NCI-H1092 (cell line): ENCODE measurements around the gene CDIPT.
A peak's percentile ranks its signal among the peaks of the same experiment; 100 is the strongest.
"Not testable (repeated sequence)": the region's sequence is repeated elsewhere in the genome, so short reads cannot be mapped to it uniquely, and the experiment has no call there.

Experiments
- DNase-seq: peaks from one replicate; lab custom pipeline; 2025; lab: John Stamatoyannopoulos, UW

Gene CDIPT

DNA sequence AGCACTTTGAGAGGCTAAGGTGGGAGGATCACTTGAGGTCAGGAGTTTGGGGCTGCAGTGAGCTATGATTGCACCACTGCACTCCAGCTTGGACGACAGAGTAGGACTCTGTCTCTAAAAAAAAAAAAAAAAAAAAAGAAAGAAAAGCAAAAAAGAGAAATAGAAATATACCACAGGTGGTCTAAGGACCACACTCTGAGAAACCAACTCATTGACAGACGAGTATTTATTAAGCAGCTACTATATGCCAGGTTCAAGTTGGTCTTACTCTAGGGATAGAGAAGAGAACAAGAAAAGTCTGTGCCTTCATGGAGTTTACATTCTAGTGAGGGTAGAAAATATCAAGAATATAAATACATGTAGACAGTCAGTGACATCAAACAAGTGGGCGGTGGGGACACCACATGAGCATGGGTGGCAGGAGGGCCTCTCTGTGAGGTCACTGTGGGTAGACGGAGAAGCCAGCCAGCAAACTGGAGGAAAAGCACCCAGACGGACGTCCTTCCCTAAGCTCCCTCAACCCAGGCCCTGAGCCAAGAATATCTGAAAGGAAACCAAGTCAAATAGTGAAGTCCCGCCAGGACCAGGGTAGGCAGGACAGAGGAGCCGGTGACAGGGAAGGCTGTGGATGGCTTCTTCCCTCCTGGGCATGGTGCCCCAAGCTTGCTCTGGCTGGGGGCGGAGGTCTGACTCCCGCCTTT is 4.7 kb downstream of the CDIPT start:
- DNase-seq: no peak

DNA sequence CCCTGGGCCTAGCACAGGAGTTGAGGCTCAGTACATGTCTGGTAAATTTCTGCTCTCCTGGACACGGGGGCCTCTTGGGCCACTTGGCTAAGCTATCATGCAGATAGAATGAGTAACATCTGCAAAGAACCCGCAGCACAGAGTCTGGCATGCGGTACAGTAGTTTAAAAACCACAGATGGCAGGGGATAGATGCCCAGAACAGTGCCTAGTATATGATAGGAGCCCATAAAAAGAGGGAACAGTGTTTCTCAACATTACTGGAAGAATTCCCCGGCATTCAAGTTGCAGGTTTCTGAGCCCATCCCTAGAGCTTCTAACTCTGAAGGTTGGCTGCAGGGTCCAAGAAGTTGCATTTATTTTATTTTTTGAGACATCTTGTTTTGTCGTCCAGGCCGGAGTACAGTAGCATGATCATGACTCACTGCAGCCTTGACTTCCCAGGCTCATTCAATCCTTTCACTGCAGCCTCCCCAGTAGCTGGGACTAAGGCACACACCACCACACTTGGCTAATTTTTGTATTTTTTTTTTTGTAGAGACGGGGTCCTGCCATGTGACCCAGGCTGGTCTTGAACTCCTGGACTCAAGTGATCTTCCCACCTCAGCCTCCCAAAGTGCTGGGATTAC is 5.8 kb downstream of the CDIPT start:
- DNase-seq: no peak

DNA sequence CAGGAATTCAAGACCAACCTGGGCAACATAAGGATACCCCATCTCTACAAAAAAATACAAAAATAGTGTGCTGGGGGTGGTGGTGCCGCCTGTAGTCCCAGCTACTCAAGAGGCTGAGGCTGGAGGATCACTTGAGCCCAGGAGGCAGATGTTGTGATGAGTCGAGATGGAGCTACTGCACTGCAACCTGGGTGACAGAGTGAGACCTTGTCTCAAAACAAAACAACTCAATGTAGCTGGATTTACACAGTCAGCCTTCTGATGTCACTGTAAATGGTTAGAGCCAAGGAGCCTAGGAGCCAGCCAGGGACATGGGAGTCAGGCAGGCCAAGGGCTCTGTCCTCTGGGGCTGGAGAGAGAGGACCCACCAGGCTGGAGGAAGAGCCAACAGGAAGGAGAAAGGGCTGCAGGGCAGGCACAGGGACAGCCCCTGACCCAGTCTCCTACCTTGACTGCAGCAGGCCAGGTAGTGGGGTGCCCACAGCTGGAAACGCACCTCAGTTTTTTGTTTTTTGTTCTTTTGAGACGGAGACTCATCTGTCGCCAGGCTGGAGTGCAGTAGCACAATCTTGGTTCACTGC is 8.4 kb downstream of the CDIPT start:
- no peak for DNase-seq

DNA sequence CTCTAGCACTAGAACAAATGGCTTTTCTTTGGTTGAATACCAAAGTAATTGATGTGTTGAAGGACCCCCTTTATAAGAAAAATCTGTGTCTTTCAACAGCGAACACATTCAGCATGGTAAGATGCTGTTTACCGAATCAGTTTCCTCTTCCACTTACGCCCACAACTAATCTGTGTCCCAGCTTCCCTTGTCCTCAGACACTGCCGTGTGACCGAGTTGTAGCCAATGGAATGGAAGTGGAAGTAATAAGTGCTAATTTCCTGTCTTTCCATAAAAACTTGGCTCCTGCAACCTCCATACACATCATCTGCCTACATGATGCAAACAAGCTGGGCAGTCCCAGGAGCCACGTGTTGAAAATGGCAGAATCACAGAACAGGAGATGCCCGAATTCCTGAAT is 10.4 kb downstream of the CDIPT start:
- no peak for DNase-seq

DNA sequence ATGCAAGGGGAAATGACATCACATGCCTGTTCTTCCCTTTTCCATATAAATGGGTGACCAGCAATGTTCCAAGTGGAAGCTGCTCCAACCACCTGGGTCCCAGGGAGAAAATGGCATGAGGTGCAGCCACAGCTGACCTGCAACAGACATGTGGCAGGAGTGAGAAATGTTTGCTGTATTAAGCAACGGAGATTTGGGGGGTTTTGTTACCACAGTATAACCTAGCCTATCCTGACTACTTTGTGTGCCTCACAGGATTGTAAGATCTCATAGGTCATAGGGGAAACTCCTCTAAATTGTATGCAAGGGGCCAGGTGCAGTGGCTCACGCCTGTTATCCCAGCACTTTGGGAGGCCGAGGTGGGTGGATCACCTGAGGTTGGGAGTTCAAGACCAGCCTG is 12.0 kb downstream of the CDIPT start:
- DNase-seq: no peak

DNA sequence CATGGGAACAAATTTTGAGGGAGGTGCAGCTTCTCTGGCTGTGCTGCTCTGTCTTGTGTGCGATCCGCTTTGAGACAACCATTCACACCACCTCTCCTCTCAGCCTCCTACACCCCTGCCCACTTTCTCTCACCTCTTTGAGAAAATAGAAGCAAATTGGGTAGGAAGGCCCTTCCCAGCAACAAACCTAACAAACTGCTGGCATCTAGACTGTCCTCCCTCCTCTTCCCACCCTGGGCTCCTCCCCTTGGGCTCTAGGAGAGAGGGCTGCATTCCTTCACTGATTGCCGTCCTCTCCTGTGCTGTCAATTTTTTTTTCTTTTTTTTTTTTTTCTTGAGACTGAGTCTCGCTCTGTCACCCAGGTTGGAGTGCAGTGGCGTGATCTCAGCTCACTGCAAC is 13.5 kb downstream of the CDIPT start:
- DNase-seq: no peak

DNA sequence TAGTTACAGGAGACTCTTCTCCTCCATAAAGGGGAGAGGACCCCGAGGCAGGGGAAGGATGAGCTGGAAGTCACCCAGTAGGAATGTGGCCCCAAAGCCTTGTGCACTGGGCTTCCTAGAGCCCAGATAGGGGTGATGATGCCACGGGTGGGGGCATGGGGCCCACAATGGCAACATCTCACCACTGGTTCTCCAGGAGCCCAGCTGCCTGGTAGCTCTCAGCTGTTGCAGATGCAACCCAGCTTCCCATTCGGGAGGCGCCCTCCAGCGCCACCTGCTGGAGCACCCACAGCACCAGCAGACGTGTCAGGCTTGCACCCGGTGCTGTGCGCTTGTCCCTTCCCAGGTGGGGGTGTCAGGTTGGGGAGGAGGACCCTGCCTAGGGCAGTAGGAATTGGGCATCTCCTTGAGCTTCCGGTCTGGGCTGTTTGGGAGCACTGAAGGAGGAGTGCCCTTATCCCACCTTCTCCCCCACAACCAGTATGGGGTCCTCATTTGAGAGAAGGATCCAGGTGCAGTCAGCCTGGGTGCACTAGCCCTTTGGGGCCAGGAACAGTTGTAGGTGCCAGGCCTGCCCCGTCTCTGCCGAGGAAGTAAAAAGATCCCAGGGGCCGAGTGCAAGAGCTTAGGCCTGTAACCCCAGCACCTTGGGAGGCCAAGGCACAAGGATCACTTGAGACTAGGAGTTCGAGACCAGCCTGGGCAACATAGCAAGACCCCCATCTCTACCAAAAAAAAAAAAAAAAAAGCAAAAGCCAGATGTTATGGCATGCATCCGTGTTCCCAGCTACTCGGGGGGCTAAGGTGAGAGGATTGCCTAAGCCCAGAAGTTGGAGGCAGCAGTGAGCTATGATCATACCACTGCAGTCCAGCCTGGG is 14.4 kb downstream of the CDIPT start:
- DNase-seq: peak; percentile 58

DNA sequence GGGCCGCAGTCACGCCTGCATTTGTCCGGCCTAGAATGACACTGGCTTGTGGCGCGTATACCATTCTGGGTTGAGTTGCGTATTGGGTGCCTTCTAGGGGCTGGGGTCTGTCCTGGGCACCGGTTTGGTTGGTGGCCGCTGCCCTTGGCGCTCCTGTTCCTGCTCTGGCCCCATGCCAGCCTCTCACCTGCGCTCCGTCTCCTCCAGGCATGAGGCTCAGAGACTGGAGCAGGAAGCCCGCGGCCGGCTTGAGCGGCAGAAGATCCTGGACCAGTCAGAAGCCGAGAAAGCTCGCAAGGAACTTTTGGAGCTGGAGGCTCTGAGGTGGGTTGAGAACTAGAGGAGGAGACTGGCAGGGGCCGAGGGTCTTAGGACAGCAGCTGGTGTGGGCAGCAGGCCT is 17.4 kb downstream of the CDIPT start:
- DNase-seq: no peak

DNA sequence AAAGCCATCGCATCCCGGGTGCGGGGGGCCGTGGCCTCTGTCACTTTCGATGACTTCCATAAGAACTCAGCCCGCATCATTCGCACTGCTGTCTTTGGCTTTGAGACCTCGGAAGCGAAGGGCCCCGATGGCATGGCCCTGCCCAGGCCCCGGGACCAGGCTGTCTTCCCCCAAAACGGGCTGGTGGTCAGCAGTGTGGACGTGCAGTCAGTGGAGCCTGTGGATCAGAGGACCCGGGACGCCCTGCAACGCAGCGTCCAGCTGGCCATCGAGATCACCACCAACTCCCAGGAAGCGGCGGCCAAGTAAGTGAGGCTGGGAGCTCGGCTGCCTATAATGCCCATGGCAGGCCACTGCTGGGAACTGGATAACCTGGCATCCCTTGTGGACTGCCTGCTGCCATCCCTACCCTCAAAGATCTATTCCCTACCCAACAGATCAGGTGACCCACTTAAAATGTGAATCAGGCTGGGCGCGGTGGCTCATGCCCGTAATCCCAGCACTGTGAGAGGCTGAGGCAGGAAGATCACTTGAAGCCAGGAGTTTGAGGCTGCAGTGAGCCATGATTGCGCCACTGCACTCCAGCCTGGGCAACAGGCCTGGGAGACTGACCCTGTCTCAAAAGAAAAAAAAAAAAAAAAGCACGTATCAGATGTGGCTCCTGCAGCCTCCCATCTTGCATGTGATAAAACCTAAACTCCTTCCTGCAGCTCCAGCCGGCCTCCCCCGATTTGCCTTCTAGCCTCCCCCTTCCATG is 18.3 kb downstream of the CDIPT start:
- DNase-seq: no peak

DNA sequence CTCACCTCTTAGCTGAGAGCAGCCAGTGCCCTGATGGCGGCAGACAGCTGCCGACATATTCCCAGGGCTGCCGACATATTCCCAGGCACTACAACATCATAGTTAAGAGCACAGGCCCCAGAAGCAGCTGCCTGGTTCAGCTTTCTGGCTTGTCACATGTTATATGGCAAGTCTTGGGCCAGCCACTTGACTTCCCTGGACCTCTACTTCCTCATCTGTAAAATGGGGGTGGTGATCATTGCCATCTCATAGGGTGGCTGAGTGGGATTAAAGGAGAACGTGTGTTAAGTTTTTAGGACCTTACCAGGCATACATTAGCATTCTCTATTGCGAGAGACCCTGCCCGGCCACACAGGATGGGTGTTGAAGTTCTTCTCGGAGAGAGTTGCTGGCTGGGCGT is 19.1 kb downstream of the CDIPT start:
- no peak for DNase-seq

DNA sequence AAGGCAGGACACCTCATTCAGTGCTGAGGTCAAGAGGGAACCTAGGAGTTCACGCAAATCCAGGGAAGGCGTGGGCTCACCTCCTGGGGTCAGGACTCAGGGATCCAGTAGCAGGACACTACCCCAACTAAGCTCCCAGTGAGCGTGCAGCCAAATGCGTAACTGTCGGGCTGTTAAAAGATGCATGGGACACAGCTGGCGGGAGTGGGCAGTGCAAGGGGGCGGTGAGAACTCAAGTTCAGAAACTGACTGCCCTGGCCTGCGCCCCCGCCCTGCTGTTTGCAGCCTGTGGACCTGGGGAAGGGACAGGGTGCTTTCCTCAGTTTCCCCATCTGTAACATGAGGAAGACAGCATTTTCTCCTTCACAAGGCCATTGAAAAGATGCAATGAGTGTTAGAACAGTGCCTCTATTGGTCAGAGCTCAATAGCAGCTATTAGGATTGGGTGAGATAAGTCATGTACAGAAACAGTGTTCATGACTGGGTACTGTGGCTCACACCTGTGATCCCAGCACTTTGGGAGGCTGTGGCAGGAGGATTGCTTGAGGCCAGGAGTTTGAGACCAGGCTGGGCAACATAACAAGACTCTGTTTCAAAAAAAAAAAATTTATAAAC is 20.2 kb downstream of the CDIPT start:
- DNase-seq: no peak

DNA sequence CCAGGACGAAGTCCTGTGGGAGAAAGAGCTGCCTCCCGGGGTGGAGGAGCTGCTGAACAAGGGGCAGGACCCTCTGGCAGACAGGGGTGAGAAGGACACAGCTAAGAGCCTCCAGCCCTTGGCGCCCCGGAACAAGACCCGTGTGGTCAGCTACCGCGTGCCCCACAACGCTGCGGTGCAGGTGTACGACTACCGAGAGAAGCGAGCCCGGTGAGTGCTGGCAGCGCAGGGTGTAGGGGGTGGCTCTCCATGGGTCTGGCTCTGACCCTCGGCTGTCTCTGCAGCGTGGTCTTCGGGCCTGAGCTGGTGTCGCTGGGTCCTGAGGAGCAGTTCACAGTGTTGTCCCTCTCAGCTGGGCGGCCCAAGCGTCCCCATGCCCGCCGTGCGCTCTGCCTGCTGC is 21.4 kb downstream of the CDIPT start:
- DNase-seq: no peak

DNA sequence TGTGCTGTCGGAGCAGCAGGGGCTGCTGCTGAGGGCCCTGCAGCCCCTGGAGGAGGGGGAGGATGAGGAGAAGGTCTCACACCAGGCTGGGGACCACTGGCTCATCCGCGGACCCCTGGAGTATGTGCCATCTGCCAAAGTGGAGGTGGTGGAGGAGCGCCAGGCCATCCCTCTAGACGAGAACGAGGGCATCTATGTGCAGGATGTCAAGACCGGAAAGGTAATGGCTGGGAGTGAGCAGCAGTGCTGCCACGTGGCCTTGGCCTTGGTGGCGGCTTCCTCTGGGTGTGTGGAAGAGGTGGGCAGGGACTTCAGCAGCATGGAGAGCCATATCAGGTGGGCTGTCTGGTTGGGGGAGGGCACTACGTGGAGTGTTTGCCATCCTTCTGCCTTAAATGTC is 22.8 kb downstream of the CDIPT start:
- DNase-seq: no peak

DNA sequence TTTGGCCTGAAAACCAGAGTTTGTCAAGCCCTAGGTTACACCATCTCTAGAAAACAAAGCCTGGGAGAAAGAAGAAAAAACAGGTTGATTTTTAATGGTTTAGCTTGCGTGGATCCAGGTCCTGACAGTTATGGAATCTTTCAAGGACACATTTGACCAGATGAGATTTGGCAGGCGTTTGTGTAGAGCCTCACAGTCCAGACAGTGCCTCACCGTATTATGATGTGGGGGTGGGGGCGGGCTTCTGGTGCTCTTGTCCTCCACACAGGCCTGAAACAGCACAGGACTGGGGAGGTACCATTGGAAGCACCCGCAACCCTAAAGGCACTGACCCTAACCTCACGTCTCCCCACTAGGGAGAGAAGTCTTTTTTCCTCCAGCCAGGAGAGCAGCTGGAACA is 23.2 kb downstream of the CDIPT start:
- no peak for DNase-seq

DNA sequence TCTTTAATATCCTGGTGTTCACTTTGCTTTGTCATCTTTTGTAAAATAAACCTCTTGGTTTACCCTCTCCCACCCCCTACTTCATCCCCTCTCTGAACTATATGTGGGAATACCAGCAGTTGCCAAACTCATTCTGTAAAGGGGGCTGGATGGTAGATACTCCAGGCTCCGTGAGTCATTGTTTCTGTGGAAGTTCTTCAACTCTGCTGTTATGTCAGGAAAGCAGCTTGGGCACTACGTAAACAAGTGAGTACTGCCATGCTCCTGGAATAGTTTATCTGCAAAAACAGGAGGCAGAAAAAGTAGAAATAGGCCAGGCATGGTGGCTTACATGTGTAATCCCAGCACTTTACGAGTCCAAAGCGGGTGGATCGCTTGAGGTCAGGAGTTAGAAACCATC is 25.2 kb downstream of the CDIPT start:
- no peak for DNase-seq

DNA sequence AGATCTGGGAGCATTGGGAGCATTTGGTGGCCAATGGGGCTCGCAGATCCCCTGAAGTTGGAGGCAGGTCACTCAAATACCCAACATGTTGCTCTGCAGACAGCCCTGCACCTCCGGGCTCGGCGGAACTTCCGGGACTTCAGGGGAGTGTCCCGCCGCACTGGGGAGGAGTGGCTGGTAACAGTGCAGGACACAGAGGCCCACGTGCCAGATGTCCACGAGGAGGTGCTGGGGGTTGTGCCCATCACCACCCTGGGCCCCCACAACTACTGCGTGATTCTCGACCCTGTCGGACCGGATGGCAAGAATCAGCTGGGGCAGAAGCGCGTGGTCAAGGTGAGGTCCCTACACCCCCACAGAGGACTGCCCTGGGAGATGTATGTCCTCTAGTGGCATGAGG is 26.4 kb downstream of the CDIPT start:
- DNase-seq: no peak

DNA sequence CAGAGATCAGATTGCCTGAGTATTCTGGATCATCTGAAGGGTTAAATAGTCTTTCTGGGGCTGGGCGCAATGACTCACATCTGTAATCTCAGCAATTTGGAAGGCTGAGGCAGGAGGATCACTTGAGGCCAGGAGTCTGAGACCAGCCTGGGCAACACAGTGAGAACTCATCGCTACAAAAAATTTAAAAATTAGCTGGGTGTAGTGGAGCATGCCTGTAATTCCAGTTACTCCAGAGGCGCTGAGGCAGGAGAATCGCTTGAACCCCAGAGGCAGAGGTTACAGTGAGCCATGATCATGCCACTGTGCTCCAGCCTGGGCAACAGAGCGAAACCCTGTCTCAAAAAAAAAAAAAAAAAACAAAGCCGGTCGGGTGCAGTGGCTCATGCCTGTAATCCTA is 27.1 kb downstream of the CDIPT start:
- no peak for DNase-seq

DNA sequence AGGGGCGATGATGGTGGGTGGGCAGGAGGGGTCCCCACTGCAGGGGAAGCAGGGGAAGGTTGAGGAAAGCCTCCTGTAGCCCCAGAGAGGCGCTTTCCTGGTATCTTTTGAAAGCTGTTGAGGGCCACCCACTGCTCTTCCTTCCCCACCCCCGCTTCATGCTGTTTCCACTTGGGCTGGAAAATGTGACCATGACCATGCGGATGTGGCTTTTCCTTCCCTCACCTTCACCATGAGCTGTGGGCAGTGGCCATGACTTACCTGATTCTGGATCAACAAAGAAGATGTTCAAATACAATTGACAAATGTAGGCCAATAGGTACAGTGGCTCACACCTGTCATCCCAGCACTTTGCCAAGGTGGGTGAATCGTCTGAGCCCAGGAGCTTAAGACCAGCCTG is 28.9 kb downstream of the CDIPT start:
- DNase-seq: no peak

DNA sequence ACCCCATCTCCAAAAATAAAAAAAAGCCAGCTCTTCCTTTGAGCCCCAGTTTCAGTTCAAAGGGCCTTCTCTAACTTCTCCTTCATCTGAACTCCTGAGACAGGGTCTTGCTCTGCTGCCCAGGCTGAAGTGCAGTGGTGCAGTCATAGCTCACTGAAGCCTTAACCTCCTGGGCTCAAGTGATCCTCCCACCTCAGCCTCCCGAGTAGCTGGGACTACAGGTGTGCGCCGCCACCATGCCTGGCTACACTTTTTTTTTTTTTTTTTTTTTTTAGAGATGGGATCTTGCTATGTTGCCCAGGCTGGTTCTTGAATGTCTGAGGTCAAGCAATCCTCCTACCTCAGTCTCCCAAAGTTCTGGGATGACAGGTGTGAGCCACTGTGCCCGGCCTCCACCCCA is 29.8 kb downstream of the CDIPT start:
- not testable (repeated sequence) for DNase-seq

DNA sequence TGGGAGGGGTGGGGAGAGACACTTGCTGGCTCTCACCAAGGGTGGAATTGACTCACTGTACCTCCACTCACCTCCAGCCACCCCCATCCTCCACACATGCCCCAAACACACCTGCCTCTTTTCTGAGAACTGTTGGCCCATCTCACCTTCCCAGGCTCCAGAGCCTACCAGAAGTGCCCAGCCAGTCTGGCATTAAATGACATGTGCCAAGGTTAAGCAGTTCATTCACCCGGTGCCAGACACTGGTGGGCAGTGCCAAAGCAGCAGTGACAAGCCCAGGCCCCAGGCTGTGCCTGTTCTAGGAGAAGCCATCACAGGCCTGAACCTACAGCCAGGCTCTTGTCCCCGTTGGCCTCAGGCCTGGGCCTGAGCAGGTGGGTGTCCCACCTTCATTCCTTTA is 31.5 kb downstream of the CDIPT start:
- no peak for DNase-seq

DNA sequence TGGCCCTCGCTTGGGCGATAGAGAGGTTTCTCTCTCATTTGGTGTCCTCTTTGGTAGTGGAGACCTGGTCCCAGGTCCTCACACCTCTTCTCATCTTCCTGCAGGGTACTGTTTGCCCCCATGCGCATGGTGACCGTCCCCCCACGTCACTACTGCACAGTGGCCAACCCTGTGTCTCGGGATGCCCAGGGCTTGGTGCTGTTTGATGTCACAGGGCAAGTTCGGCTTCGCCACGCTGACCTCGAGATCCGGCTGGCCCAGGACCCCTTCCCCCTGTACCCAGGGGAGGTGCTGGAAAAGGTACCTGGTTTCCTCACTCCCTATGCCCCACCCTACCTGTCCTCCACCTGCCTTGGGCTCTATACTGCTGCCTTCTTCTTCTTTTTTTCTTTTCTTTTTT is 32.3 kb downstream of the CDIPT start:
- no peak for DNase-seq

DNA sequence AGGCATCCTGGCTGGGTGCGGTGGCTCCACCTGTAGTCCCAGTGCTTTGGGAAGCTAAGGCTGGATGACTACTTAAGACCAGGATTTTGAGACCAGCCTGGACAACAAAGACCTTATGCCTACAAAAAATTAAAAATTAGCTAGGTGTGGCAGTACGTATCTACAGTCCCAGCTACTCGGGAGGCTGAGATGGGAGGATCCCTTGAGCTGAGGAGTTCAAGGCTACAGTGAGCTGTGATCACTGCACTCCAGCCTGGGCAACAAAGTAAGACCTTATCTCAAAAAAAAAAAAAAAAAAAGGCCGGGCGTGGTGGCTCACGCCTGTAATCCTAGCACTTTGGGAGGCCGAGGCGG is 36.7 kb downstream of the CDIPT start:
- DNase-seq: no peak
